Activated gamma-delta T cell treated with Interleukin-2 at 50 U/mL for 16 hours (primary cell): ENCODE results near the gene TMEM163.
"Not testable (repeated sequence)": the region's sequence is repeated elsewhere in the genome, so short reads cannot be mapped to it uniquely, and the experiment has no call there.

ENCODE experiments used
- DNase-seq: peaks from one replicate; pipeline ENCODE4 v3.0.0-alpha.2; 2020

TMEM163 gene

GRCh38 chr2:134660626-134661402, 58.0 kb downstream of the TMEM163 start:
- DNase-seq = no peak

GRCh38 chr2:134659724-134660123, 59.1 kb downstream of the TMEM163 start:
- no peak for DNase-seq

- no peak for DNase-seq
These were observed 61.0 kb downstream of the TMEM163 start for GRCh38 chr2:134657650-134658250.

GRCh38 chr2:134656391-134656790, 62.4 kb downstream of the TMEM163 start:
- not testable (repeated sequence) for DNase-seq

GRCh38 chr2:134648586-134648985, 70.2 kb downstream of the TMEM163 start:
- no peak for DNase-seq

GRCh38 chr2:134647607-134648256, 71.1 kb downstream of the TMEM163 start:
- no peak for DNase-seq

- no peak for DNase-seq
These were observed 75.9 kb downstream of the TMEM163 start for GRCh38 chr2:134642938-134643337.

GRCh38 chr2:134640494-134640893, 78.3 kb downstream of the TMEM163 start:
- no peak for DNase-seq

GRCh38 chr2:134639265-134639664, 79.5 kb downstream of the TMEM163 start:
- no peak for DNase-seq

GRCh38 chr2:134636714-134637113, 82.1 kb downstream of the TMEM163 start:
- no peak for DNase-seq

GRCh38 chr2:134634054-134634753, 84.6 kb downstream of the TMEM163 start:
- no peak for DNase-seq

- DNase-seq = no peak
These were observed 88.2 kb downstream of the TMEM163 start for GRCh38 chr2:134630504-134631159.

- DNase-seq = no peak
These were observed 90.3 kb downstream of the TMEM163 start for GRCh38 chr2:134628453-134628852.

- no peak for DNase-seq
These were observed 92.0 kb downstream of the TMEM163 start for GRCh38 chr2:134626781-134627180.

GRCh38 chr2:134625311-134625710, 93.5 kb downstream of the TMEM163 start:
- DNase-seq = no peak

- DNase-seq = no peak
These were observed 95.0 kb downstream of the TMEM163 start for GRCh38 chr2:134623796-134624195.

- no peak for DNase-seq
These were observed 95.8 kb downstream of the TMEM163 start for GRCh38 chr2:134623046-134623445.

GRCh38 chr2:134621939-134622705, 96.7 kb downstream of the TMEM163 start:
- no peak for DNase-seq

GRCh38 chr2:134619250-134619649, 99.5 kb downstream of the TMEM163 start:
- DNase-seq = no peak

GRCh38 chr2:134615480-134615879, 103.3 kb downstream of the TMEM163 start:
- not testable (repeated sequence) for DNase-seq

GRCh38 chr2:134611316-134611715, 107.5 kb downstream of the TMEM163 start:
- no peak for DNase-seq

GRCh38 chr2:134610871-134611270, 107.9 kb downstream of the TMEM163 start:
- no peak for DNase-seq
